Fibroblast of gingiva (primary cell): ENCODE results near the gene COX8A.
"Not testable (repeated sequence)": the region's sequence is repeated elsewhere in the genome, so short reads cannot be mapped to it uniquely, and the experiment has no call there.

Source experiments
- DNase-seq: peaks from one replicate; pipeline ENCODE4 v3.0.0-alpha.2; 2011; ENCODE audit warnings: low read depth

Gene COX8A

GRCh38 chr11:63969461-63969860 lies 5.0 kb upstream of the COX8A start:
- DNase-seq: no peak

GRCh38 chr11:63970902-63971301 lies 3.5 kb upstream of the COX8A start:
- no peak for DNase-seq

- DNase-seq: not testable (repeated sequence)
Observed at GRCh38 chr11:63973912-63974258, 535 bp upstream of the COX8A start.

GRCh38 chr11:63978551-63979239 lies 4.3 kb downstream of the COX8A start:
- DNase-seq: no peak

- DNase-seq: no peak
Observed at GRCh38 chr11:63979426-63979825, 5.0 kb downstream of the COX8A start.

- no peak for DNase-seq
Observed at GRCh38 chr11:63985812-63986155, 11.4 kb downstream of the COX8A start.

GRCh38 chr11:63986156-63986931 lies 11.9 kb downstream of the COX8A start, which contains the start of gene OTUB1:
TSS of gene OTUB1 (plus strand) at chr11:63986438. CDS start at chr11:63986457, 19 bp downstream.
- peak; percentile 89 for DNase-seq

- DNase-seq: no peak
Observed at GRCh38 chr11:63986932-63987513, 12.6 kb downstream of the COX8A start.

GRCh38 chr11:63991558-63991957 lies 17.1 kb downstream of the COX8A start:
- DNase-seq: no peak

GRCh38 chr11:63993100-63993499 lies 18.7 kb downstream of the COX8A start:
- no peak for DNase-seq

GRCh38 chr11:63993993-63994392 lies 19.6 kb downstream of the COX8A start:
- DNase-seq: no peak

- no peak for DNase-seq
Observed at GRCh38 chr11:63996512-63996911, 22.1 kb downstream of the COX8A start.

GRCh38 chr11:63997104-63997700 lies 22.8 kb downstream of the COX8A start:
- DNase-seq: no peak

- no peak for DNase-seq
Observed at GRCh38 chr11:63997801-63998337, 23.4 kb downstream of the COX8A start.

GRCh38 chr11:63998558-63999348 lies 24.3 kb downstream of the COX8A start:
- DNase-seq: no peak

GRCh38 chr11:63999349-64000025 lies 25.1 kb downstream of the COX8A start:
- no peak for DNase-seq

- DNase-seq: peak; percentile 59
Observed at GRCh38 chr11:64000026-64000739, 25.8 kb downstream of the COX8A start.

GRCh38 chr11:64000740-64001483 lies 26.5 kb downstream of the COX8A start:
- no peak for DNase-seq

- no peak for DNase-seq
Observed at GRCh38 chr11:64001484-64002420, 27.3 kb downstream of the COX8A start.
